Measurements from ENCODE around the gene WDR45B.

Gene WDR45B

GRCh38 chr17:82619211-82619610 lies 29.0 kb downstream of the WDR45B start:
- Histone ChIP-seq H2BK5ac (ENCODE audit: low read depth, low read length, poor library complexity, severe bottlenecking) (no peak overlapping the region), H4K91ac (ENCODE audit: low read length) (no peak overlapping the region), H2BK120ac (ENCODE audit: low read depth, low read length) (no peak overlapping the region), H3K4me2 (ENCODE audit: low read length, poor library complexity, severe bottlenecking) (no peak overlapping the region), H3K23ac (ENCODE audit: low read length in 2 of 2) (no peak overlapping the region), H3K4me1 (ENCODE audit: control insufficient read depth, insufficient read depth, low read depth, low read length) (no peaks in the 10 kb centered on the region), H3K36me3 (ENCODE audit: control insufficient read depth in 1 of 2, insufficient read depth in 2 of 2, low read depth in 1 of 2, low read length in 2 of 2) (peaks cover 74 to 87% of the 10 kb centered on the region in 2 experiments), H3K27me3 (ENCODE audit: control insufficient read depth in 1 of 2, insufficient read depth in 1 of 2, low read length in 2 of 2) (no peaks in the 10 kb centered on the region), H2AK5ac (ENCODE audit: low read length, severe bottlenecking) (no peak overlapping the region), H3K9ac (ENCODE audit: low read length) (no peak overlapping the region), H3K9me3 (ENCODE audit: control insufficient read depth, low read length) (no peaks in the 10 kb centered on the region), H3K4ac (ENCODE audit: low read depth in 1 of 2, low read length in 2 of 2) (no peak overlapping the region), H3K4me3 (ENCODE audit: insufficient read depth in 1 of 2, low read depth in 1 of 2, low read length in 2 of 2) (no peak overlapping the region), H3K79me1 (replicated peaks; ENCODE audit: low read length, poor library complexity, severe bottlenecking) (peaks cover 34% of the 10 kb centered on the region), H3K27ac (ENCODE audit: low read length, poor library complexity, severe bottlenecking) (no peak overlapping the region), H3K14ac (ENCODE audit: low read length in 2 of 2) (no peak overlapping the region), H4K8ac (ENCODE audit: low read length) (no peak overlapping the region), H3K18ac (ENCODE audit: low read depth in 1 of 2, low read length in 2 of 2) (no peak overlapping the region), H2BK12ac (ENCODE audit: low read length in 2 of 2) (no peak overlapping the region), H2AFZ (ENCODE audit: low read depth, low read length) (no peak overlapping the region), H2BK15ac (ENCODE audit: low read depth, poor library complexity, severe bottlenecking) (no peak overlapping the region)
- WGBS, result 94% methylated on average over 7 of the region's 7 CpGs
- DNase-seq, result no peak

GRCh38 chr17:82616021-82616711 lies 32.1 kb downstream of the WDR45B start:
- Histone ChIP-seq H3K23ac (ENCODE audit: low read length in 2 of 2) (no peak overlapping the region), H3K9ac (ENCODE audit: low read length) (no peak overlapping the region), H3K4me1 (ENCODE audit: control insufficient read depth, insufficient read depth, low read depth, low read length) (peaks cover 7% of the 10 kb centered on the region), H2BK5ac (ENCODE audit: low read depth, low read length, poor library complexity, severe bottlenecking) (no peak overlapping the region), H3K9me3 (ENCODE audit: control insufficient read depth, low read length) (no peaks in the 10 kb centered on the region), H3K36me3 (ENCODE audit: control insufficient read depth in 1 of 2, insufficient read depth in 2 of 2, low read depth in 1 of 2, low read length in 2 of 2) (peaks cover 77 to 80% of the 10 kb centered on the region in 2 experiments), H2BK12ac (ENCODE audit: low read length in 2 of 2) (no peak overlapping the region), H3K27me3 (ENCODE audit: control insufficient read depth in 1 of 2, insufficient read depth in 1 of 2, low read length in 2 of 2) (no peaks in the 10 kb centered on the region), H3K79me1 (replicated peaks; ENCODE audit: low read length, poor library complexity, severe bottlenecking) (peaks cover 28% of the 10 kb centered on the region), H2BK120ac (ENCODE audit: low read depth, low read length) (no peak overlapping the region), H3K4me2 (ENCODE audit: low read length, poor library complexity, severe bottlenecking) (no peak overlapping the region), H4K8ac (ENCODE audit: low read length) (no peak overlapping the region), H2AK5ac (ENCODE audit: low read length, severe bottlenecking) (no peak overlapping the region), H2AFZ (ENCODE audit: low read depth, low read length) (no peak overlapping the region), H4K91ac (ENCODE audit: low read length) (no peak overlapping the region), H3K14ac (ENCODE audit: low read length in 2 of 2) (no peak overlapping the region), H3K4me3 (ENCODE audit: insufficient read depth in 1 of 2, low read depth in 1 of 2, low read length in 2 of 2) (no peak overlapping the region), H3K4ac (ENCODE audit: low read depth in 1 of 2, low read length in 2 of 2) (no peak overlapping the region), H3K18ac (ENCODE audit: low read depth in 1 of 2, low read length in 2 of 2) (no peak overlapping the region), H2BK15ac (ENCODE audit: low read depth, poor library complexity, severe bottlenecking) (no peak overlapping the region), H3K27ac (ENCODE audit: low read length, poor library complexity, severe bottlenecking) (no peak overlapping the region)
- 96% methylated on average over 22 of the region's 22 CpGs for WGBS
- DNase-seq, result no peak

GRCh38 chr17:82615084-82616020 lies 32.9 kb downstream of the WDR45B start:
- no peak overlapping the region for H4K8ac ChIP-seq (ENCODE audit: low read length)
- peaks cover 7% of the 10 kb centered on the region for H3K4me1 ChIP-seq (ENCODE audit: control insufficient read depth, insufficient read depth, low read depth, low read length)
- DNase-seq, result no peak
- no peak overlapping the region for H3K23ac ChIP-seq (ENCODE audit: low read length in 2 of 2)
- H3K27me3 ChIP-seq (ENCODE audit: control insufficient read depth in 1 of 2, insufficient read depth in 1 of 2, low read length in 2 of 2), result no peaks in the 10 kb centered on the region
- no peak overlapping the region for H3K9ac ChIP-seq (ENCODE audit: low read length)
- H2BK12ac ChIP-seq (ENCODE audit: low read length in 2 of 2), result no peak overlapping the region
- no peak overlapping the region for H2AFZ ChIP-seq (ENCODE audit: low read depth, low read length)
- H2BK5ac ChIP-seq (ENCODE audit: low read depth, low read length, poor library complexity, severe bottlenecking), result no peak overlapping the region
- no peak overlapping the region for H3K27ac ChIP-seq (ENCODE audit: low read length, poor library complexity, severe bottlenecking)
- no peak overlapping the region for H2BK15ac ChIP-seq (ENCODE audit: low read depth, poor library complexity, severe bottlenecking)
- no peak overlapping the region for H3K4me2 ChIP-seq (ENCODE audit: low read length, poor library complexity, severe bottlenecking)
- H2AK5ac ChIP-seq (ENCODE audit: low read length, severe bottlenecking), result no peak overlapping the region
- H3K79me1 ChIP-seq (replicated peaks; ENCODE audit: low read length, poor library complexity, severe bottlenecking), result peaks cover 27% of the 10 kb centered on the region
- no peak overlapping the region for H3K4me3 ChIP-seq (ENCODE audit: insufficient read depth in 1 of 2, low read depth in 1 of 2, low read length in 2 of 2)
- no peak overlapping the region for H3K14ac ChIP-seq (ENCODE audit: low read length in 2 of 2)
- H3K4ac ChIP-seq (ENCODE audit: low read depth in 1 of 2, low read length in 2 of 2), result no peak overlapping the region
- H3K9me3 ChIP-seq (ENCODE audit: control insufficient read depth, low read length), result no peaks in the 10 kb centered on the region
- no peak overlapping the region for H2BK120ac ChIP-seq (ENCODE audit: low read depth, low read length)
- 96% methylated on average over 45 of the region's 45 CpGs for WGBS
- peaks cover 74 to 84% of the 10 kb centered on the region in 2 experiments for H3K36me3 ChIP-seq (ENCODE audit: control insufficient read depth in 1 of 2, insufficient read depth in 2 of 2, low read depth in 1 of 2, low read length in 2 of 2)
- H3K18ac ChIP-seq (ENCODE audit: low read depth in 1 of 2, low read length in 2 of 2), result no peak overlapping the region
- H4K91ac ChIP-seq (ENCODE audit: low read length), result no peak overlapping the region

GRCh38 chr17:82614095-82614631 lies 34.1 kb downstream of the WDR45B start:
- Histone ChIP-seq H2BK15ac (ENCODE audit: low read depth, poor library complexity, severe bottlenecking) (no peak overlapping the region), H3K23ac (ENCODE audit: low read length in 2 of 2) (no peak overlapping the region), H3K4me2 (ENCODE audit: low read length, poor library complexity, severe bottlenecking) (no peak overlapping the region), H4K91ac (ENCODE audit: low read length) (no peak overlapping the region), H3K9me3 (ENCODE audit: control insufficient read depth, low read length) (no peaks in the 10 kb centered on the region), H3K27me3 (ENCODE audit: control insufficient read depth in 1 of 2, insufficient read depth in 1 of 2, low read length in 2 of 2) (no peaks in the 10 kb centered on the region), H3K27ac (ENCODE audit: low read length, poor library complexity, severe bottlenecking) (no peak overlapping the region), H3K4me3 (ENCODE audit: insufficient read depth in 1 of 2, low read depth in 1 of 2, low read length in 2 of 2) (no peak overlapping the region), H2AK5ac (ENCODE audit: low read length, severe bottlenecking) (no peak overlapping the region), H2AFZ (ENCODE audit: low read depth, low read length) (no peak overlapping the region), H2BK5ac (ENCODE audit: low read depth, low read length, poor library complexity, severe bottlenecking) (no peak overlapping the region), H3K14ac (ENCODE audit: low read length in 2 of 2) (no peak overlapping the region), H3K4ac (ENCODE audit: low read depth in 1 of 2, low read length in 2 of 2) (no peak overlapping the region), H3K4me1 (ENCODE audit: control insufficient read depth, insufficient read depth, low read depth, low read length) (peaks cover 7% of the 10 kb centered on the region), H4K8ac (ENCODE audit: low read length) (peak overlapping the region; percentile 12), H3K18ac (ENCODE audit: low read depth in 1 of 2, low read length in 2 of 2) (no peak overlapping the region), H3K79me1 (replicated peaks; ENCODE audit: low read length, poor library complexity, severe bottlenecking) (peaks cover 19% of the 10 kb centered on the region), H2BK12ac (ENCODE audit: low read length in 2 of 2) (no peak overlapping the region), H2BK120ac (ENCODE audit: low read depth, low read length) (no peak overlapping the region), H3K9ac (ENCODE audit: low read length) (no peak overlapping the region), H3K36me3 (ENCODE audit: control insufficient read depth in 1 of 2, insufficient read depth in 2 of 2, low read depth in 1 of 2, low read length in 2 of 2) (peaks cover 73 to 77% of the 10 kb centered on the region in 2 experiments)
- no peak for DNase-seq
- 80% methylated on average over 15 of the region's 22 CpGs for WGBS

Measured in mesenchymal stem cell (in vitro differentiated cells and primary cell).